GM18526 (cell line): ENCODE data around the gene TWF1.

Experiments
- POLR2A ChIP-seq: IDR thresholded peaks from 3 replicates; pipeline ENCODE4 v1.6.1; 2011; ENCODE audit not compliant: insufficient read length; ENCODE audit errors: extremely low read depth

Gene TWF1

GRCh38 chr12:43760396-43760795 is 45.7 kb downstream of the TWF1 start:
- no peak for TF ChIP-seq POLR2A

GRCh38 chr12:43758728-43759563 is 47.2 kb downstream of the TWF1 start, which contains the start of the genes IRAK4 and PUS7L:
Gene IRAK4, plus strand, starts transcription at chr12:43758951. Its CDS starts 9,161 bp downstream, at chr12:43768112.
Gene PUS7L, minus strand, starts transcription at chr12:43758790. Its CDS starts 3,545 bp downstream, at chr12:43755245.
- TF ChIP-seq POLR2A = peak; percentile 92

GRCh38 chr12:43758247-43758727 is 47.8 kb downstream of the TWF1 start:
- no peak for TF ChIP-seq POLR2A

GRCh38 chr12:43754015-43754414 is 52.1 kb downstream of the TWF1 start:
- no peak for TF ChIP-seq POLR2A

- no peak for TF ChIP-seq POLR2A
Observed at GRCh38 chr12:43750814-43751213, 55.3 kb downstream of the TWF1 start.

- TF ChIP-seq POLR2A = no peak
Observed at GRCh38 chr12:43749016-43749415, 57.1 kb downstream of the TWF1 start.

GRCh38 chr12:43744826-43745225 is 61.3 kb downstream of the TWF1 start:
- TF ChIP-seq POLR2A = no peak
